ENCODE measurements around the gene ANTXR1. TPM values are rescaled to one million over a fixed set of nuclear protein-coding genes. Genes with fewer than 3 reads are reported as not detected.

ANTXR1 gene
- total RNA-seq, 1 experiment from 2014 or later: 25.7 TPM

GRCh38 chr2:69116438-69116837 is 103.5 kb downstream of the ANTXR1 start:
- no peak for DNase-seq (ENCODE audit: low read depth, low spot score)
- no TSS peak for BruUV-seq (replicated peaks)
- Histone ChIP-seq H3K9me3 (ENCODE audit: control insufficient read depth in 1 of 2, insufficient read depth in 1 of 2, low read depth in 1 of 2, low read length in 2 of 2) (no peaks in the 10 kb centered on the region), H3K27me3 (ENCODE audit: insufficient read depth, low read length) (no peaks in the 10 kb centered on the region), H2AFZ (ENCODE audit: low read depth, low read length, poor library complexity, severe bottlenecking) (no peak overlapping the region), H3K9me2 (ENCODE audit: insufficient read depth) (no peaks in the 10 kb centered on the region), H3K27ac (ENCODE audit: low read depth, low read length) (no peak overlapping the region), H3K4me3 (replicated peaks in 1 of 2; ENCODE audit: low read depth in 1 of 2, low read length in 2 of 2) (no peak overlapping the region), H3K9ac (ENCODE audit: low read length) (no peak overlapping the region), H3K36me3 (ENCODE audit: control insufficient read depth in 1 of 2, insufficient read depth in 2 of 2, low read length in 2 of 2) (no peaks in the 10 kb centered on the region), H3K4me2 (ENCODE audit: low read length) (no peak overlapping the region), H3K79me2 (ENCODE audit: insufficient read depth, low read length) (no peaks in the 10 kb centered on the region), H3K4me1 (ENCODE audit: control insufficient read depth in 1 of 2, insufficient read depth in 2 of 2, low read length in 2 of 2) (no peaks in the 10 kb centered on the region), H4K20me1 (ENCODE audit: insufficient read depth) (no peaks in the 10 kb centered on the region)
- intact Hi-C loops (cut with micrococcal nuclease): no loop called here
- ChIA-PET RAD21 (ENCODE audit: low non-redundant PET in 1 of 2, low total read pairs in 2 of 2, uncharacterized antibody in 2 of 2, unreplicated experiment in 2 of 2) (no interaction called here), CTCF (no interaction called here), POLR2A (no interaction called here)
- TF ChIP-seq EZH2phosphoT487 (IDR thresholded peaks at IDR 0.05; ENCODE audit: borderline replicate concordance): no peak
- TF ChIP-seq, protein P1, sequence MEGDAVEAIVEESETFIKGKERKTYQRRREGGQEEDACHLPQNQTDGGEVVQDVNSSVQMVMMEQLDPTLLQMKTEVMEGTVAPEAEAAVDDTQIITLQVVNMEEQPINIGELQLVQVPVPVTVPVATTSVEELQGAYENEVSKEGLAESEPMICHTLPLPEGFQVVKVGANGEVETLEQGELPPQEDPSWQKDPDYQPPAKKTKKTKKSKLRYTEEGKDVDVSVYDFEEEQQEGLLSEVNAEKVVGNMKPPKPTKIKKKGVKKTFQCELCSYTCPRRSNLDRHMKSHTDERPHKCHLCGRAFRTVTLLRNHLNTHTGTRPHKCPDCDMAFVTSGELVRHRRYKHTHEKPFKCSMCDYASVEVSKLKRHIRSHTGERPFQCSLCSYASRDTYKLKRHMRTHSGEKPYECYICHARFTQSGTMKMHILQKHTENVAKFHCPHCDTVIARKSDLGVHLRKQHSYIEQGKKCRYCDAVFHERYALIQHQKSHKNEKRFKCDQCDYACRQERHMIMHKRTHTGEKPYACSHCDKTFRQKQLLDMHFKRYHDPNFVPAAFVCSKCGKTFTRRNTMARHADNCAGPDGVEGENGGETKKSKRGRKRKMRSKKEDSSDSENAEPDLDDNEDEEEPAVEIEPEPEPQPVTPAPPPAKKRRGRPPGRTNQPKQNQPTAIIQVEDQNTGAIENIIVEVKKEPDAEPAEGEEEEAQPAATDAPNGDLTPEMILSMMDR (IDR thresholded peaks at IDR 0.05 in 2 of 3, conservative IDR thresholded peaks at IDR 0.05 in 1 of 3; ENCODE audit: borderline replicate concordance in 1 of 3, insufficient read depth in 1 of 3, low read depth in 2 of 3, low read length in 2 of 3): no peak
- TF ChIP-seq, protein P2, sequence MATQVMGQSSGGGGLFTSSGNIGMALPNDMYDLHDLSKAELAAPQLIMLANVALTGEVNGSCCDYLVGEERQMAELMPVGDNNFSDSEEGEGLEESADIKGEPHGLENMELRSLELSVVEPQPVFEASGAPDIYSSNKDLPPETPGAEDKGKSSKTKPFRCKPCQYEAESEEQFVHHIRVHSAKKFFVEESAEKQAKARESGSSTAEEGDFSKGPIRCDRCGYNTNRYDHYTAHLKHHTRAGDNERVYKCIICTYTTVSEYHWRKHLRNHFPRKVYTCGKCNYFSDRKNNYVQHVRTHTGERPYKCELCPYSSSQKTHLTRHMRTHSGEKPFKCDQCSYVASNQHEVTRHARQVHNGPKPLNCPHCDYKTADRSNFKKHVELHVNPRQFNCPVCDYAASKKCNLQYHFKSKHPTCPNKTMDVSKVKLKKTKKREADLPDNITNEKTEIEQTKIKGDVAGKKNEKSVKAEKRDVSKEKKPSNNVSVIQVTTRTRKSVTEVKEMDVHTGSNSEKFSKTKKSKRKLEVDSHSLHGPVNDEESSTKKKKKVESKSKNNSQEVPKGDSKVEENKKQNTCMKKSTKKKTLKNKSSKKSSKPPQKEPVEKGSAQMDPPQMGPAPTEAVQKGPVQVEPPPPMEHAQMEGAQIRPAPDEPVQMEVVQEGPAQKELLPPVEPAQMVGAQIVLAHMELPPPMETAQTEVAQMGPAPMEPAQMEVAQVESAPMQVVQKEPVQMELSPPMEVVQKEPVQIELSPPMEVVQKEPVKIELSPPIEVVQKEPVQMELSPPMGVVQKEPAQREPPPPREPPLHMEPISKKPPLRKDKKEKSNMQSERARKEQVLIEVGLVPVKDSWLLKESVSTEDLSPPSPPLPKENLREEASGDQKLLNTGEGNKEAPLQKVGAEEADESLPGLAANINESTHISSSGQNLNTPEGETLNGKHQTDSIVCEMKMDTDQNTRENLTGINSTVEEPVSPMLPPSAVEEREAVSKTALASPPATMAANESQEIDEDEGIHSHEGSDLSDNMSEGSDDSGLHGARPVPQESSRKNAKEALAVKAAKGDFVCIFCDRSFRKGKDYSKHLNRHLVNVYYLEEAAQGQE (IDR thresholded peaks at IDR 0.05; ENCODE audit: low read depth): no peak
- TF ChIP-seq POLR2A (IDR thresholded peaks at IDR 0.05; ENCODE audit: borderline replicate concordance, extremely low read depth, insufficient read depth, insufficient read length): no peak
- no peak for TF ChIP-seq SIN3A (IDR thresholded peaks at IDR 0.05; ENCODE audit: low read depth)
- TF ChIP-seq ZNF274 (IDR thresholded peaks at IDR 0.05; ENCODE audit: low read depth, low read length): no peak
- TF ChIP-seq, protein P3, sequence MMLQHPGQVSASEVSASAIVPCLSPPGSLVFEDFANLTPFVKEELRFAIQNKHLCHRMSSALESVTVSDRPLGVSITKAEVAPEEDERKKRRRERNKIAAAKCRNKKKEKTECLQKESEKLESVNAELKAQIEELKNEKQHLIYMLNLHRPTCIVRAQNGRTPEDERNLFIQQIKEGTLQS (IDR thresholded peaks at IDR 0.05): no peak
- TF ChIP-seq CEBPB (IDR thresholded peaks at IDR 0.05; ENCODE audit: low read depth): no peak
- no peak for TF ChIP-seq JUND (IDR thresholded peaks at IDR 0.05)
- TF ChIP-seq ELF1 (IDR thresholded peaks at IDR 0.05; ENCODE audit: borderline replicate concordance, low read depth): no peak
- no peak for TF ChIP-seq POLR2AphosphoS5 (IDR thresholded peaks at IDR 0.05; ENCODE audit: low read depth, low read length)
- no peak for TF ChIP-seq RAD21 (IDR thresholded peaks at IDR 0.05; ENCODE audit: low read depth)
- TF ChIP-seq ZFX (IDR thresholded peaks at IDR 0.05): no peak
- no peak for TF ChIP-seq YY1 (IDR thresholded peaks at IDR 0.05; ENCODE audit: extremely low read depth, insufficient replicate concordance, low read depth, low read length)
- TF ChIP-seq EGR1 (IDR thresholded peaks at IDR 0.05; ENCODE audit: low read depth): no peak
- no peak for TF ChIP-seq EZH2 (IDR thresholded peaks at IDR 0.05)
- TF ChIP-seq SRF (IDR thresholded peaks at IDR 0.05; ENCODE audit: low read depth): no peak
- TF ChIP-seq SP1 (IDR thresholded peaks at IDR 0.05; ENCODE audit: low read depth): no peak
- ATAC-seq: no peak

All from HCT116 (cell line).